IMR-90 (cell line): Measurements from ENCODE around the gene CORO7. TPM values are rescaled to one million over a fixed set of nuclear protein-coding genes. Genes with fewer than 3 reads are reported as not detected.

ENCODE experiments used
- ATAC-seq: fragments of 200-7000 bp; cut with Tn5 transposase; 2 replicates; pipeline ENCODE4 v1.9.1; 2020; ENCODE audit warnings: low read depth, mild to moderate bottlenecking, moderate library complexity
- BruUV-seq: library from RNA; stranded (reverse); fragments of 400-500 nt; replicated peaks from 2 replicates; lab custom pipeline; 2021; lab: Mats Ljungman, UMichigan
- CTCF ChIA-PET: fragments of 300-600 bp; formaldehyde crosslinking; extraction: SDS; loops from one replicate; lab custom pipeline; 2021; ENCODE audit warnings: antibody characterized with exemption; lab: Yijun Ruan, JAX
- POLR2A ChIA-PET: fragments of 300-600 bp; sonication (Branson Sonifier 250); formaldehyde crosslinking; loops from one replicate; lab custom pipeline; 2022; ENCODE audit warnings: antibody characterized with exemption; ENCODE audit not compliant: unreplicated experiment; lab: Charles Lee
- DNase-seq: peaks from one replicate; pipeline ENCODE4 v3.0.0; 2013
- H2AFZ ChIP-seq: replicated peaks from 2 replicates; pipeline ENCODE3; 2013; ENCODE audit warnings: low read length, mild to moderate bottlenecking; ENCODE audit not compliant: poor library complexity
- H2AK5ac ChIP-seq: 2 replicates; pipeline ENCODE4 v1.6.1; 2013; ENCODE audit warnings: low read depth, low read length, inconsistent platforms
- H2AK9ac ChIP-seq: replicated peaks from 2 replicates; pipeline ENCODE3; 2013; ENCODE audit warnings: mild to moderate bottlenecking, low read depth, low read length, moderate library complexity; ENCODE audit not compliant: poor library complexity
- H2BK120ac ChIP-seq: 2 replicates; pipeline ENCODE4 v1.6.1; 2013; ENCODE audit warnings: low read depth, low read length, inconsistent platforms
- H2BK15ac ChIP-seq: 3 replicates; pipeline ENCODE4 v1.6.1; 2013; ENCODE audit warnings: low read depth, low read length, inconsistent platforms
- H2BK20ac ChIP-seq: 2 replicates; pipeline ENCODE4 v1.6.1; 2013; ENCODE audit warnings: low read depth, mild to moderate bottlenecking, inconsistent platforms, low read length, moderate library complexity
- H2BK5ac ChIP-seq: 2 replicates; pipeline ENCODE4 v1.6.1; 2013; ENCODE audit warnings: mild to moderate bottlenecking, low read depth, low read length, inconsistent platforms; ENCODE audit not compliant: poor library complexity, severe bottlenecking
- H3K14ac ChIP-seq: replicated peaks from 2 replicates; pipeline ENCODE4 v1.6.1; 2013; ENCODE audit warnings: low read depth, low read length, inconsistent platforms
- H3K18ac ChIP-seq: 2 replicates; pipeline ENCODE4 v1.6.1; 2013; ENCODE audit warnings: low read depth, low read length, control low read depth
- H3K23ac ChIP-seq: 2 replicates; pipeline ENCODE4 v1.6.1; 2013; ENCODE audit warnings: low read depth, low read length, inconsistent platforms
- H3K27ac ChIP-seq: 2 replicates; pipeline ENCODE4 v1.5.1; 2013; ENCODE audit warnings: mild to moderate bottlenecking, control low read depth, low read length; ENCODE audit not compliant: insufficient read depth
- H3K27me3 ChIP-seq: 2 replicates; pipeline ENCODE4 v1.6.1; 2013; ENCODE audit warnings: low read length; ENCODE audit not compliant: control insufficient read depth, insufficient read depth
- H3K36me3 ChIP-seq: 2 replicates; pipeline ENCODE4 v1.6.1; 2013; ENCODE audit warnings: low read length, mixed read lengths; ENCODE audit not compliant: control insufficient read depth, insufficient read depth
- H3K4ac ChIP-seq: 2 replicates; pipeline ENCODE4 v1.6.1; 2013; ENCODE audit warnings: low read depth, low read length, inconsistent platforms
- H3K4me1 ChIP-seq: 2 replicates; pipeline ENCODE4 v1.6.1; 2013; ENCODE audit warnings: low read length, mixed read lengths; ENCODE audit not compliant: control insufficient read depth, insufficient read depth
- H3K4me2 ChIP-seq: 2 replicates; pipeline ENCODE4 v1.6.1; 2013; ENCODE audit warnings: low read depth, mild to moderate bottlenecking, control low read depth, low read length, moderate library complexity
- H3K4me3 ChIP-seq: 2 replicates; pipeline ENCODE4 v1.5.1; 2013; ENCODE audit warnings: low read depth, mild to moderate bottlenecking, control low read depth, low read length, moderate library complexity; ENCODE audit not compliant: insufficient read depth
- H3K56ac ChIP-seq: 2 replicates; pipeline ENCODE4 v1.6.1; 2013; ENCODE audit warnings: low read length, inconsistent platforms; ENCODE audit not compliant: insufficient read depth; ENCODE audit errors: extremely low read depth
- H3K79me1 ChIP-seq, 2 experiments: 2 replicates each; pipeline ENCODE4 v1.6.1; 2013; ENCODE audit warnings: low read length in 2 of 2, inconsistent platforms in 1 of 2, low read depth in 1 of 2
- H3K9ac ChIP-seq: 2 replicates; pipeline ENCODE4 v1.6.1; 2013; ENCODE audit warnings: low read depth, low read length, control low read depth
- H3K9me1 ChIP-seq: 2 replicates; pipeline ENCODE4 v1.6.1; 2013; ENCODE audit warnings: low read length, inconsistent platforms; ENCODE audit not compliant: insufficient read depth
- H3K9me3 ChIP-seq: 2 replicates; pipeline ENCODE4 v1.6.1; 2013; ENCODE audit warnings: low read length; ENCODE audit not compliant: control insufficient read depth, insufficient read depth
- H4K20me1 ChIP-seq: 2 replicates; pipeline ENCODE4 v1.6.1; 2013; ENCODE audit warnings: low read length, inconsistent platforms; ENCODE audit not compliant: insufficient read depth
- H4K5ac ChIP-seq: 2 replicates; pipeline ENCODE4 v1.6.1; 2013; ENCODE audit warnings: mild to moderate bottlenecking, low read depth, low read length, control low read depth
- H4K8ac ChIP-seq, 2 experiments: 2 replicates each; pipeline ENCODE4 v1.6.1; 2013; ENCODE audit warnings: low read depth in 2 of 2, low read length in 2 of 2, control low read depth in 1 of 2, inconsistent platforms in 1 of 2
- H4K91ac ChIP-seq: 2 replicates; pipeline ENCODE4 v1.6.1; 2013; ENCODE audit warnings: low read depth, low read length, inconsistent platforms; ENCODE audit not compliant: insufficient read depth
- BHLHE40 ChIP-seq: fragments of 150-350 bp; IDR thresholded peaks from 2 replicates; pipeline ENCODE4 v1.6.1; 2016; ENCODE audit warnings: mild to moderate bottlenecking, low read depth, low read length
- CEBPB ChIP-seq: IDR thresholded peaks from 2 replicates; pipeline ENCODE4 v1.6.1; 2012; ENCODE audit warnings: low read depth, low read length, improper control_type of control experiment
- CHD1 ChIP-seq: IDR thresholded peaks from 2 replicates; pipeline ENCODE4 v1.6.1; 2012; ENCODE audit warnings: low read depth, low read length, improper control_type of control experiment
- FOS ChIP-seq: fragments of 150-350 bp; IDR thresholded peaks from 2 replicates; pipeline ENCODE4 v1.6.1; 2016; ENCODE audit warnings: low read depth, low read length
- MAFK ChIP-seq: IDR thresholded peaks from 2 replicates; pipeline ENCODE4 v1.6.1; 2012; ENCODE audit warnings: low read depth, low read length, improper control_type of control experiment
- MAZ ChIP-seq: IDR thresholded peaks from 2 replicates; pipeline ENCODE4 v1.6.1; 2012; ENCODE audit warnings: low read depth, mild to moderate bottlenecking, low read length, improper control_type of control experiment, moderate library complexity, borderline replicate concordance
- MXI1 ChIP-seq: IDR thresholded peaks from 2 replicates; pipeline ENCODE4 v1.6.1; 2012; ENCODE audit warnings: low read depth, mild to moderate bottlenecking, low read length, moderate library complexity, borderline replicate concordance
- NFE2L2 ChIP-seq: fragments of 150-350 bp; IDR thresholded peaks from 2 replicates; pipeline ENCODE4 v1.6.1; 2016; ENCODE audit warnings: low read depth, mild to moderate bottlenecking, low read length
- POLR2A ChIP-seq: IDR thresholded peaks from 2 replicates; pipeline ENCODE4 v1.6.1; 2012; ENCODE audit warnings: mild to moderate bottlenecking, low read depth, low read length
- RAD21 ChIP-seq: IDR thresholded peaks from 2 replicates; pipeline ENCODE4 v1.6.1; 2012; ENCODE audit warnings: low read length, improper control_type of control experiment
- RCOR1 ChIP-seq: IDR thresholded peaks from 2 replicates; pipeline ENCODE4 v1.6.1; 2012; ENCODE audit warnings: mild to moderate bottlenecking, low read length, improper control_type of control experiment; ENCODE audit not compliant: insufficient replicate concordance
- SMC3 ChIP-seq: fragments of 150-350 bp; IDR thresholded peaks from 2 replicates; pipeline ENCODE4 v1.6.1; 2016; ENCODE audit warnings: low read depth, mild to moderate bottlenecking, antibody characterized with exemption, low read length, moderate library complexity
- WGBS, 2 experiments: methylation state at CpG; one replicate each; pipeline versions ENCODE4 v1.1.5 to v1.1.7; 2013; ENCODE audit warnings: missing lambda C conversion rate in 2 of 2; ENCODE audit not compliant: insufficient read length in 1 of 2; ENCODE audit errors: extremely low coverage in 2 of 2; 5-methylcytosine and 5-hydroxymethylcytosine counted together
- dilution Hi-C: fragments of 300-500 bp; cut with HindIII; formaldehyde crosslinking; loops from one replicate; pipeline ENCODE4 v1.14.3; 2018; ENCODE audit warnings: low sequenced_read_pairs; ENCODE audit not compliant: unreplicated experiment
- in situ Hi-C: fragments of 300-500 bp; cut with MboI; formaldehyde crosslinking; loops from 3 replicates; pipeline ENCODE4 v1.14.3; 2019; ENCODE audit warnings: low sequenced_read_pairs, inconsistent platforms, mixed read lengths
- intact Hi-C: fragments of 100-400 bp; cut with micrococcal nuclease; formaldehyde crosslinking; loops from 2 replicates; pipeline ENCODE4 v1.10.0; 2022
- polyA plus RNA-seq, 3 experiments: library from polyadenylated mRNA; depleted of rRNA; stranded (reverse); fragments of >200 nt; gene quantifications; 2 replicates each; pipeline ENCODE4 v1.2.3, GENCODE V29; 2012; ENCODE audit warnings: low replicate concordance in 1 of 3
- total RNA-seq: library from RNA; depleted of rRNA; stranded (reverse); fragments of >200 nt; gene quantifications from 2 replicates; pipeline ENCODE4 v1.2.3, GENCODE V29; 2012
- TF ChIP-seq, protein P1 (sequence below): conservative IDR thresholded peaks from 2 replicates; pipeline ENCODE4 v1.5.1; 2012; ENCODE audit warnings: mild to moderate bottlenecking, low read depth, low read length, improper control_type of control experiment
- TF ChIP-seq, protein P2 (sequence below): fragments of 150-350 bp; IDR thresholded peaks from 2 replicates; pipeline ENCODE4 v1.6.1; 2016; ENCODE audit warnings: low read depth, mild to moderate bottlenecking, low read length, moderate library complexity, borderline replicate concordance
- TF ChIP-seq, protein P3 (sequence below): fragments of 150-350 bp; IDR thresholded peaks from 2 replicates; pipeline ENCODE4 v1.6.1; 2017; ENCODE audit warnings: mild to moderate bottlenecking, antibody characterized with exemption, low read length, low read depth

The CORO7 gene
- total and polyA plus RNA-seq, 2 of the 4 experiments (the other 2 are of a cell fraction): 6.3 to 26.7 TPM

DNA sequence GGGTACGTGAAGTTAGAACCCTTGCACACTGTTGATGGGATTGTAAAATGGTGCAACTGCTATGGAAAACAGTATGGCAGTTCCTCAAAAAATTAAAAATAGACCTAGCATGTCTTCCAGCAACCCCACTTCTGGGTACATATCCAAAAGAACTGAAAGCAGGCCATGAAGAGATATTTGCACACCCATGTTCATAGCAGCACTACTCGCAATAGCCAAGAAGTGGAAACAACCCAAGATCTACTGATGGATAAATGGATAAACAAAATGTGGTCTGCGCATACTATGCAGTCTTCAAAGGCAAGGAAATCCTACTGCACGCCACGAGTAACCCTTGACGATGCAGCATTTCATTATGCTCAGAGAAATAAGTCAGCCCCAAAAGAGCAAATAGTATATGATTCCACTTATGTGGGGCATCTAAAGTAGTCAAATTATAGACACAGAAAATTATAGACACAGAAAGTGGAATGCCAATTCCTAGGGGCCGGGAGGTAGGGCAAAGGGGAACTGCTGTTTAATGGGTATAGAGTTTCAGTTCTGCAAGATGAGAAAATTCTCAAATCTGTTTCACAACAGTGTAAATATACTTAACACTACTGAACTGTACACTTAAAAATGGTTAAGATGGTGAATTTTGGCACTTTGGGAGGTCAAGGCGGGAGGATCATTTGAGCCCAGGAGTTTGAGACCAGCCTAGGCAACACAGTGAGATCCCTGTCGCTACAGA, 17.2 kb downstream of the CORO7 start:
- WGBS, 2 experiments: 83% methylated on average over 1 of the region's 9 CpGs; no CpG with 5 or more reads in 1 of the 2 experiments
- Histone ChIP-seq H4K5ac (no peak overlapping the region), H3K4ac (no peak overlapping the region), H3K79me1 (peaks cover 0 to 10% of the 10 kb centered on the region in 2 experiments; a peak in 1 of 4 replicates), H3K4me3 (no peak overlapping the region), H3K4me2 (no peak overlapping the region), H3K56ac (no peak overlapping the region), H3K9me3 (no peaks in the 10 kb centered on the region), H2AK9ac (no peak overlapping the region), H3K14ac (no peak overlapping the region), H2BK5ac (no peak overlapping the region), H4K91ac (no peak overlapping the region), H3K27me3 (no peaks in the 10 kb centered on the region), H3K27ac (no peak overlapping the region), H2BK120ac (no peak overlapping the region), H3K9ac (no peak overlapping the region), H2BK20ac (no peak overlapping the region), H3K36me3 (peaks cover 17% of the 10 kb centered on the region), H4K20me1 (peaks cover 15% of the 10 kb centered on the region), H2AK5ac (peak overlapping the region; percentile 39; the same call in 1 of the 2 replicates), H2AFZ (no peak overlapping the region), H4K8ac (no peak overlapping the region), H3K9me1 (no peaks in the 10 kb centered on the region), H3K18ac (no peak overlapping the region), H3K23ac (no peak overlapping the region), H3K4me1 (peaks cover 2% of the 10 kb centered on the region; the same call in 1 of the 2 replicates), H2BK15ac (no peak overlapping the region)
- ATAC-seq (no peak), DNase-seq (no peak)
- BruUV-seq: no TSS peak
- ChIA-PET CTCF (no interaction called here), POLR2A (no interaction called here)
- in situ Hi-C loops (loop anchor here (5.0 kb wide), 1 partner anchor 37 kb away; no protein-coding TSS in a partner anchor), intact Hi-C loops (no loop called here), dilution Hi-C loops (no loop called here)
- TF ChIP-seq RAD21: no peak
- no peak for TF ChIP-seq MAFK
- TF ChIP-seq POLR2A: no peak
- TF ChIP-seq RCOR1: no peak
- TF ChIP-seq MAZ: no peak
- no peak for TF ChIP-seq FOS
- TF ChIP-seq BHLHE40: no peak
- no peak for TF ChIP-seq SMC3
- TF ChIP-seq, protein P1, sequence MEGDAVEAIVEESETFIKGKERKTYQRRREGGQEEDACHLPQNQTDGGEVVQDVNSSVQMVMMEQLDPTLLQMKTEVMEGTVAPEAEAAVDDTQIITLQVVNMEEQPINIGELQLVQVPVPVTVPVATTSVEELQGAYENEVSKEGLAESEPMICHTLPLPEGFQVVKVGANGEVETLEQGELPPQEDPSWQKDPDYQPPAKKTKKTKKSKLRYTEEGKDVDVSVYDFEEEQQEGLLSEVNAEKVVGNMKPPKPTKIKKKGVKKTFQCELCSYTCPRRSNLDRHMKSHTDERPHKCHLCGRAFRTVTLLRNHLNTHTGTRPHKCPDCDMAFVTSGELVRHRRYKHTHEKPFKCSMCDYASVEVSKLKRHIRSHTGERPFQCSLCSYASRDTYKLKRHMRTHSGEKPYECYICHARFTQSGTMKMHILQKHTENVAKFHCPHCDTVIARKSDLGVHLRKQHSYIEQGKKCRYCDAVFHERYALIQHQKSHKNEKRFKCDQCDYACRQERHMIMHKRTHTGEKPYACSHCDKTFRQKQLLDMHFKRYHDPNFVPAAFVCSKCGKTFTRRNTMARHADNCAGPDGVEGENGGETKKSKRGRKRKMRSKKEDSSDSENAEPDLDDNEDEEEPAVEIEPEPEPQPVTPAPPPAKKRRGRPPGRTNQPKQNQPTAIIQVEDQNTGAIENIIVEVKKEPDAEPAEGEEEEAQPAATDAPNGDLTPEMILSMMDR: no peak
- no peak for TF ChIP-seq MXI1
- TF ChIP-seq CEBPB: no peak
- TF ChIP-seq, protein P2, sequence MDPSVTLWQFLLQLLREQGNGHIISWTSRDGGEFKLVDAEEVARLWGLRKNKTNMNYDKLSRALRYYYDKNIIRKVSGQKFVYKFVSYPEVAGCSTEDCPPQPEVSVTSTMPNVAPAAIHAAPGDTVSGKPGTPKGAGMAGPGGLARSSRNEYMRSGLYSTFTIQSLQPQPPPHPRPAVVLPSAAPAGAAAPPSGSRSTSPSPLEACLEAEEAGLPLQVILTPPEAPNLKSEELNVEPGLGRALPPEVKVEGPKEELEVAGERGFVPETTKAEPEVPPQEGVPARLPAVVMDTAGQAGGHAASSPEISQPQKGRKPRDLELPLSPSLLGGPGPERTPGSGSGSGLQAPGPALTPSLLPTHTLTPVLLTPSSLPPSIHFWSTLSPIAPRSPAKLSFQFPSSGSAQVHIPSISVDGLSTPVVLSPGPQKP: no peak
- no peak for TF ChIP-seq NFE2L2
- TF ChIP-seq, protein P3, sequence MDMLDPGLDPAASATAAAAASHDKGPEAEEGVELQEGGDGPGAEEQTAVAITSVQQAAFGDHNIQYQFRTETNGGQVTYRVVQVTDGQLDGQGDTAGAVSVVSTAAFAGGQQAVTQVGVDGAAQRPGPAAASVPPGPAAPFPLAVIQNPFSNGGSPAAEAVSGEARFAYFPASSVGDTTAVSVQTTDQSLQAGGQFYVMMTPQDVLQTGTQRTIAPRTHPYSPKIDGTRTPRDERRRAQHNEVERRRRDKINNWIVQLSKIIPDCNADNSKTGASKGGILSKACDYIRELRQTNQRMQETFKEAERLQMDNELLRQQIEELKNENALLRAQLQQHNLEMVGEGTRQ: no peak
- TF ChIP-seq CHD1: no peak
